ENCODE measurements around the gene CARF. TPM values are rescaled to one million over a fixed set of nuclear protein-coding genes. Genes with fewer than 3 reads are reported as not detected.
"Not testable (repeated sequence)": the region's sequence is repeated elsewhere in the genome, so short reads cannot be mapped to it uniquely, and the experiment has no call there.

Gene CARF
- polyA plus RNA-seq, 1 donor: 10.4 TPM

GRCh38 chr2:202934456-202934855 is 22.4 kb downstream of the CARF start:
- peaks cover 29% of the 10 kb centered on the region for H3K36me3 ChIP-seq (ENCODE audit: control insufficient read depth, insufficient read depth, low read length)
- H3K4me1 ChIP-seq (ENCODE audit: control insufficient read depth, insufficient read depth, low read length): no peaks in the 10 kb centered on the region
- H3K4me3 ChIP-seq (ENCODE audit: low read length): no peak overlapping the region
- no peak for DNase-seq
- no CpG with 5 or more reads among the region's 2 CpGs for WGBS (ENCODE audit: insufficient coverage, low lambda C conversion rate)
- H3K27ac ChIP-seq (ENCODE audit: low read length): no peak overlapping the region
- no peaks in the 10 kb centered on the region for H3K27me3 ChIP-seq (ENCODE audit: control insufficient read depth, insufficient read depth, low read length)
- H3K9me3 ChIP-seq (ENCODE audit: control insufficient read depth, low read depth, low read length): no peaks in the 10 kb centered on the region

- Histone ChIP-seq H3K36me3 (ENCODE audit: control insufficient read depth, insufficient read depth, low read length) (peaks cover 11% of the 10 kb centered on the region), H3K27ac (ENCODE audit: low read length) (no peak overlapping the region), H3K4me1 (ENCODE audit: control insufficient read depth, insufficient read depth, low read length) (no peaks in the 10 kb centered on the region), H3K9me3 (ENCODE audit: control insufficient read depth, low read depth, low read length) (no peaks in the 10 kb centered on the region), H3K4me3 (ENCODE audit: low read length) (no peak overlapping the region), H3K27me3 (ENCODE audit: control insufficient read depth, insufficient read depth, low read length) (no peaks in the 10 kb centered on the region)
- WGBS (ENCODE audit: insufficient coverage, low lambda C conversion rate): no CpG with 5 or more reads among the region's 3 CpGs
- DNase-seq: no peak
Observed at GRCh38 chr2:202938960-202939359, 26.9 kb downstream of the CARF start.

GRCh38 chr2:202941771-202942170 is 29.7 kb downstream of the CARF start:
- Histone ChIP-seq H3K4me1 (ENCODE audit: control insufficient read depth, insufficient read depth, low read length) (no peaks in the 10 kb centered on the region), H3K27me3 (ENCODE audit: control insufficient read depth, insufficient read depth, low read length) (no peaks in the 10 kb centered on the region), H3K9me3 (ENCODE audit: control insufficient read depth, low read depth, low read length) (no peaks in the 10 kb centered on the region), H3K36me3 (ENCODE audit: control insufficient read depth, insufficient read depth, low read length) (peaks cover 4% of the 10 kb centered on the region), H3K4me3 (ENCODE audit: low read length) (no peak overlapping the region), H3K27ac (ENCODE audit: low read length) (no peak overlapping the region)
- no CpG with 5 or more reads among the region's 4 CpGs for WGBS (ENCODE audit: insufficient coverage, low lambda C conversion rate)
- no peak for DNase-seq

GRCh38 chr2:202944408-202944807 is 32.3 kb downstream of the CARF start:
- H3K27ac ChIP-seq (ENCODE audit: low read length): no peak overlapping the region
- no peak overlapping the region for H3K4me3 ChIP-seq (ENCODE audit: low read length)
- no peaks in the 10 kb centered on the region for H3K9me3 ChIP-seq (ENCODE audit: control insufficient read depth, low read depth, low read length)
- H3K27me3 ChIP-seq (ENCODE audit: control insufficient read depth, insufficient read depth, low read length): no peaks in the 10 kb centered on the region
- no peaks in the 10 kb centered on the region for H3K36me3 ChIP-seq (ENCODE audit: control insufficient read depth, insufficient read depth, low read length)
- H3K4me1 ChIP-seq (ENCODE audit: control insufficient read depth, insufficient read depth, low read length): no peaks in the 10 kb centered on the region
- DNase-seq: no peak
- no CpG with 5 or more reads among the region's 1 CpG for WGBS (ENCODE audit: insufficient coverage, low lambda C conversion rate)

GRCh38 chr2:202944816-202945215 is 32.7 kb downstream of the CARF start:
- 100% methylated on average over 3 of the region's 3 CpGs for WGBS (ENCODE audit: insufficient coverage, low lambda C conversion rate)
- Histone ChIP-seq H3K4me1 (ENCODE audit: control insufficient read depth, insufficient read depth, low read length) (no peaks in the 10 kb centered on the region), H3K27ac (ENCODE audit: low read length) (no peak overlapping the region), H3K9me3 (ENCODE audit: control insufficient read depth, low read depth, low read length) (no peaks in the 10 kb centered on the region), H3K27me3 (ENCODE audit: control insufficient read depth, insufficient read depth, low read length) (no peaks in the 10 kb centered on the region), H3K4me3 (ENCODE audit: low read length) (no peak overlapping the region), H3K36me3 (ENCODE audit: control insufficient read depth, insufficient read depth, low read length) (no peaks in the 10 kb centered on the region)
- no peak for DNase-seq

DNA sequence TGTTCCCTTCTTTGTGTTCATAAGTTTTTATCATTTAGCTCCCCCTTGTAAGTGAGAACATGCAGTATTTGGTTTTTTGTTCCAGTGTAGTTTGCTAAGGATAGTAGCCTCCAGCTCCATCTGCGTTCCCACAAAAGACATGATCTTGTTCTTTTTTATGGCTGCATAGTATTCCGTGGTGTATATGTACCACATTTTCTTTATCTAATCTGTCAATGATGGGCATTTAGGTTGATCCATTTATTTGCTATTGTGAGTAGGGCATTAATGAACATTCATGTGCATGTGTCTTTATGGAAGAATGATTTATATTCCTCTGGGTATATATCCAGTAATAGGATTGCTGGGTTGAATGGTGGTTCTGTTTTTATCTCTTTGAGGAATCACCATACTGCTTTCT is 33.4 kb downstream of the CARF start:
- H3K36me3 ChIP-seq (ENCODE audit: control insufficient read depth, insufficient read depth, low read length): no peaks in the 10 kb centered on the region
- DNase-seq: no peak
- no peak overlapping the region for H3K27ac ChIP-seq (ENCODE audit: low read length)
- WGBS (ENCODE audit: insufficient coverage, low lambda C conversion rate): no CpG with 5 or more reads among the region's 2 CpGs
- no peaks in the 10 kb centered on the region for H3K9me3 ChIP-seq (ENCODE audit: control insufficient read depth, low read depth, low read length)
- no peaks in the 10 kb centered on the region for H3K4me1 ChIP-seq (ENCODE audit: control insufficient read depth, insufficient read depth, low read length)
- H3K27me3 ChIP-seq (ENCODE audit: control insufficient read depth, insufficient read depth, low read length): no peaks in the 10 kb centered on the region
- no peak overlapping the region for H3K4me3 ChIP-seq (ENCODE audit: low read length)

GRCh38 chr2:202949333-202949732 is 37.3 kb downstream of the CARF start:
- not testable (repeated sequence) for H3K4me3 ChIP-seq (ENCODE audit: low read length); H3K9me3 ChIP-seq (ENCODE audit: control insufficient read depth, low read depth, low read length); H3K27me3 ChIP-seq (ENCODE audit: control insufficient read depth, insufficient read depth, low read length); DNase-seq; H3K27ac ChIP-seq (ENCODE audit: low read length); H3K36me3 ChIP-seq (ENCODE audit: control insufficient read depth, insufficient read depth, low read length); H3K4me1 ChIP-seq (ENCODE audit: control insufficient read depth, insufficient read depth, low read length)
- WGBS (ENCODE audit: insufficient coverage, low lambda C conversion rate): no CpG with 5 or more reads among the region's 3 CpGs

- peak in 1 of 2 donors; percentile 0 for DNase-seq
- H3K4me1 ChIP-seq (ENCODE audit: control insufficient read depth, insufficient read depth, low read length): no peaks in the 10 kb centered on the region
- peaks cover 2% of the 10 kb centered on the region for H3K36me3 ChIP-seq (ENCODE audit: control insufficient read depth, insufficient read depth, low read length)
- no peaks in the 10 kb centered on the region for H3K27me3 ChIP-seq (ENCODE audit: control insufficient read depth, insufficient read depth, low read length)
- no peaks in the 10 kb centered on the region for H3K9me3 ChIP-seq (ENCODE audit: control insufficient read depth, low read depth, low read length)
- no CpG with 5 or more reads among the region's 2 CpGs for WGBS (ENCODE audit: insufficient coverage, low lambda C conversion rate)
- H3K27ac ChIP-seq (ENCODE audit: low read length): no peak overlapping the region
- no peak overlapping the region for H3K4me3 ChIP-seq (ENCODE audit: low read length)
Observed at GRCh38 chr2:202950592-202950991, 38.5 kb downstream of the CARF start.

DNA sequence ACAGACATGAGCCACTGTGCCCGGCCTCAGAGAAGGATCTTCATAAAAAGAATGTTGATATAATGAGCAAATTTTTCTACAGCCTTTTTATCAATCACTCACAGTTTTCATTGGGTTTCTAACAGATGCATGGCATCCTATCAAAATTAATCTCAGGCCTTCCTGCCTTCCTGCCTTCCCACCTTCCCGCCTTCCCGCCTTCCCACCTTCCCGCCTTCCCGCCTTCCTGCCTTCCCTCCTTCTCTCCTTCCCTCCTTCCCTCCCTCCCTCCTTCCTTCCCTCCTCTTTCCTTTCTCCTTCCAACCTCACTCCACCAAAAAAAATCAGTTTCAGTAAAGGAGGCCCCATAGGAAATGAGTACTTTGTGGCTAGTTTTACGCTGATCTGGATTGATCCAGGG is 48.4 kb downstream of the CARF start:
- 83% methylated on average over 2 of the region's 6 CpGs for WGBS (ENCODE audit: insufficient coverage, low lambda C conversion rate)
- Histone ChIP-seq H3K9me3 (ENCODE audit: control insufficient read depth, low read depth, low read length) (peaks cover 3% of the 10 kb centered on the region), H3K36me3 (ENCODE audit: control insufficient read depth, insufficient read depth, low read length) (peaks cover 14% of the 10 kb centered on the region), H3K27me3 (ENCODE audit: control insufficient read depth, insufficient read depth, low read length) (no peaks in the 10 kb centered on the region), H3K4me3 (ENCODE audit: low read length) (no peak overlapping the region), H3K4me1 (ENCODE audit: control insufficient read depth, insufficient read depth, low read length) (no peaks in the 10 kb centered on the region), H3K27ac (ENCODE audit: low read length) (no peak overlapping the region)
- DNase-seq: no peak

GRCh38 chr2:202963712-202964111 is 51.6 kb downstream of the CARF start:
- Histone ChIP-seq H3K9me3 (ENCODE audit: control insufficient read depth, low read depth, low read length) (peaks cover 3% of the 10 kb centered on the region), H3K4me3 (ENCODE audit: low read length) (no peak overlapping the region), H3K27me3 (ENCODE audit: control insufficient read depth, insufficient read depth, low read length) (no peaks in the 10 kb centered on the region), H3K36me3 (ENCODE audit: control insufficient read depth, insufficient read depth, low read length) (peaks cover 3% of the 10 kb centered on the region), H3K4me1 (ENCODE audit: control insufficient read depth, insufficient read depth, low read length) (no peaks in the 10 kb centered on the region), H3K27ac (ENCODE audit: low read length) (no peak overlapping the region)
- 100% methylated on average over 1 of the region's 4 CpGs for WGBS (ENCODE audit: insufficient coverage, low lambda C conversion rate)
- no peak for DNase-seq

DNA sequence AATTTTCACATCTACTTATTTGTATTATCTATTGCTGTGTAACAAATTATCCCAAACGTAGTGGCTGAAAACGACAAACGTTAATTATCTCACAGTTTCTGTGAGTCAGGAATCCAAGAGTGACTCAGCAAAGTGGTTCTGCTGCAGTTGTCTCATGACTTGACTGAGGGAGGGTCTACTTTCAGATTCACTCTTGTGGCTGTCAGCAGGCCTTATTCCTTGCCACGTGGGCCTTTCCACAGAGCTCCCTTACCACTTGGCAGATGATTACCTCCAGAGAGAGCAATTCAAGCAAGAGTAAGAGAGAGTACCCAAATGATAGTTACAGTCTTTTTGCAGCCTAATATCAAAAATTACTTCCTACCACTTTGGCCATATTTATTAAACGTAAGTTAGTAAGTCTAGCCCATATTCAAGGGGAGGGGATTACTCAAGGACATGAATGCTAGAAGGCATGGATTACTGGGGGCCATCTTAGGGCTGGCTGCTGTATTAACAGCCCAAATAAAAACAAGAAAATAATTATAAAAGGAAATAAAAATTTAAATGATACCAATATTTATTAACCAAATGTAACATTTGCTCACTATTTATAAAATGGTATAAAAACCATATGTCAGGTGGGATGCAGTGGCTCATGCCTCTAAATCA is 53.9 kb downstream of the CARF start:
- Histone ChIP-seq H3K4me3 (ENCODE audit: low read length) (no peak overlapping the region), H3K9me3 (ENCODE audit: control insufficient read depth, low read depth, low read length) (no peaks in the 10 kb centered on the region), H3K27me3 (ENCODE audit: control insufficient read depth, insufficient read depth, low read length) (no peaks in the 10 kb centered on the region), H3K4me1 (ENCODE audit: control insufficient read depth, insufficient read depth, low read length) (no peaks in the 10 kb centered on the region), H3K36me3 (ENCODE audit: control insufficient read depth, insufficient read depth, low read length) (peaks cover 5% of the 10 kb centered on the region), H3K27ac (ENCODE audit: low read length) (no peak overlapping the region)
- peak; percentile 23 to 53 for DNase-seq
- WGBS (ENCODE audit: insufficient coverage, low lambda C conversion rate): 72% methylated on average over 3 of the region's 5 CpGs

Data from large intestine (tissue), 3 donors.